Measurements from ENCODE around the gene RFWD3. TPM values are rescaled to one million over a fixed set of nuclear protein-coding genes. Genes with fewer than 3 reads are reported as not detected.
"Not testable (repeated sequence)": the region's sequence is repeated elsewhere in the genome, so short reads cannot be mapped to it uniquely, and the experiment has no call there.

Gene RFWD3
- total RNA-seq, 1 donor from 2014 or later = 22.5 TPM

DNA sequence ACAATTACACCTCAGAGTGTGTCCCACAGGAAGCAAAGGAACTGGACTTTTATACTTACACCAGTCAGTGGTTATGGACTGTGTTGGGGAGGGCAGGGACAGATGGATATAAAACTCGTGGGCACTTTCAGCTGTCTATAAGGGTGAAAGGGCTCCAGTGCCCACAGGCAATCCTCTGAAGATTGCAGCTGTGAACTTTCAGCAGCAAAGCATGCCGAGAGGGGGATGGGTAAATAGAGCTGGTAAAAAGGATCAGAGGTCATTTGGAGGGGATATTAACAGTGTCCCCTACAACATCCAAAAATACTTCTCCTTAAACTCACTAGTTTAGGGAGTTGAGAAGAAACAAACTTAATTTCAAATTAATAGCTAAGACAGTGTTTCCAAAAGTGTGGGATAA is 13.3 kb upstream of the RFWD3 start:
- DNase-seq (no peak), ATAC-seq (no peak)
- H3K4me1 ChIP-seq = no peaks in the 10 kb centered on the region
- TF ChIP-seq CTCF (IDR thresholded peaks at IDR 0.05) = no peak
- H3K9me3 ChIP-seq = no peaks in the 10 kb centered on the region
- peaks cover 99% of the 10 kb centered on the region for H3K36me3 ChIP-seq
- no peak overlapping the region for H3K27ac ChIP-seq
- no peaks in the 10 kb centered on the region for H3K27me3 ChIP-seq (ENCODE audit: low read depth)
- no peak overlapping the region for H3K4me3 ChIP-seq
- intact Hi-C loops (cut with DNase I) = no loop called here

DNA sequence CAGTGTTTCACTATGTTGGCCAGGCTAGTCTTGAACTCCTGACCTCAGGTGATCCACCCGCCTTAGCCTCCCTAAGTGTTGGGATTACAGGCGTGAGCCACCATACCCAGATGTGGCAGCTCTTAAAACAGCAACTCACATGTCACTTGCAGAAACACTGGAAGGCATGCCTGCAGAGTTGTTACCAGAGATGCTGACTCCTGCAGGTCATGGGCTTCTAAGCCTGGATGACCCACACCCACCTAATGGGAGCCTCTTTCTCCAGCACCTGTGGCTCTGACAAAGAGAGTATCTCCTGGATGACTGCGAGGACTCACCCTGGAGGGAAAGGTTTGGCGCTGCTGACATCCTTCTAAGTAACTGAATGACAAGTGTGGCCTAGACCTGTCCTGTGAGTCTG is 11.2 kb upstream of the RFWD3 start:
- H3K36me3 ChIP-seq = peaks cover 97% of the 10 kb centered on the region
- no peak for TF ChIP-seq CTCF (IDR thresholded peaks at IDR 0.05)
- intact Hi-C loops (cut with DNase I) = no loop called here

GRCh38 chr16:74673876-74674275 is 7.2 kb upstream of the RFWD3 start:
- Histone ChIP-seq H3K4me3 (no peak overlapping the region), H3K36me3 (peaks cover 65% of the 10 kb centered on the region), H3K9me3 (no peaks in the 10 kb centered on the region), H3K27ac (no peak overlapping the region), H3K4me1 (no peaks in the 10 kb centered on the region), H3K27me3 (ENCODE audit: low read depth) (no peaks in the 10 kb centered on the region)
- no peak for DNase-seq
- ATAC-seq = no peak
- intact Hi-C loops (cut with DNase I) = no loop called here
- TF ChIP-seq CTCF (IDR thresholded peaks at IDR 0.05) = no peak

More for the DNA sequence above, 11.2 kb upstream of the RFWD3 start:
- no peak overlapping the region for H3K27ac ChIP-seq
- H3K4me1 ChIP-seq = no peaks in the 10 kb centered on the region
- no peaks in the 10 kb centered on the region for H3K9me3 ChIP-seq
- no peak for DNase-seq
- ATAC-seq = no peak
- no peaks in the 10 kb centered on the region for H3K27me3 ChIP-seq (ENCODE audit: low read depth)
- no peak overlapping the region for H3K4me3 ChIP-seq

- H3K27me3 ChIP-seq (ENCODE audit: low read depth); H3K4me3 ChIP-seq; DNase-seq; H3K4me1 ChIP-seq; ATAC-seq; intact Hi-C loops (cut with DNase I); H3K9me3 ChIP-seq; H3K27ac ChIP-seq: not testable (repeated sequence)
- H3K36me3 ChIP-seq = peaks cover 29% of the 10 kb centered on the region
Measured at GRCh38 chr16:74668877-74669276, 2.2 kb upstream of the RFWD3 start.

- Histone ChIP-seq H3K4me1 (peaks cover 9% of the 10 kb centered on the region), H3K9me3 (no peaks in the 10 kb centered on the region), H3K36me3 (peaks cover 31% of the 10 kb centered on the region), H3K27me3 (ENCODE audit: low read depth) (no peaks in the 10 kb centered on the region), H3K27ac (no peak overlapping the region), H3K4me3 (peak overlapping the region; percentile 94)
- peak; percentile 59 for DNase-seq
- peak in 1 of 2 donors; percentile 22 for ATAC-seq
- TF ChIP-seq CTCF (IDR thresholded peaks at IDR 0.05) = no peak
- intact Hi-C loops (cut with DNase I) = no loop called here
Measured at GRCh38 chr16:74667255-74667700, 601 bp upstream of the RFWD3 start.

- intact Hi-C loops (cut with DNase I) = no loop called here
- ATAC-seq (no peak), DNase-seq (no peak)
- H3K27ac ChIP-seq = peak overlapping the region; percentile 87
- H3K27me3 ChIP-seq (ENCODE audit: low read depth) = no peaks in the 10 kb centered on the region
- peak overlapping the region; percentile 94 for H3K4me3 ChIP-seq
- H3K4me1 ChIP-seq = peaks cover 9% of the 10 kb centered on the region
- no peaks in the 10 kb centered on the region for H3K9me3 ChIP-seq
- H3K36me3 ChIP-seq = peaks cover 36% of the 10 kb centered on the region
- TF ChIP-seq CTCF (IDR thresholded peaks at IDR 0.05) = no peak
Measured at GRCh38 chr16:74666010-74666421, 661 bp downstream of the RFWD3 start.
